OCI-LY1 (cell line): ENCODE data around the gene PSENEN.

ENCODE experiments used
- H2AFZ ChIP-seq: fragments of 200-600 bp; sonication (generic), shearing (Covaris generic); 2 replicates; pipeline ENCODE4 v1.6.0; 2014; ENCODE audit warnings: antibody characterized with exemption, mild to moderate bottlenecking, low read length
- H3F3A ChIP-seq: fragments of 200-600 bp; sonication (generic), shearing (Covaris generic); 2 replicates; pipeline ENCODE4 v1.6.0; 2014; ENCODE audit warnings: mild to moderate bottlenecking, antibody characterized with exemption, low read length, moderate library complexity; ENCODE audit not compliant: insufficient read depth
- H3K27ac ChIP-seq: fragments of 200-600 bp; sonication (generic); 2 replicates; pipeline ENCODE4 v1.5.1; 2014; ENCODE audit warnings: low read length, mixed run types, mild to moderate bottlenecking, low read depth; ENCODE audit not compliant: poor library complexity, severe bottlenecking
- H3K27me3 ChIP-seq: fragments of 200-600 bp; sonication (generic); 2 replicates; pipeline ENCODE4 v1.6.0; 2014; ENCODE audit warnings: antibody characterized with exemption, mild to moderate bottlenecking, low read length, moderate library complexity; ENCODE audit not compliant: insufficient read depth
- H3K36me3 ChIP-seq: fragments of 200-600 bp; sonication (generic); 2 replicates; pipeline ENCODE4 v1.6.1; 2014; ENCODE audit warnings: mild to moderate bottlenecking, antibody characterized with exemption, low read length, moderate library complexity, mixed read lengths; ENCODE audit not compliant: insufficient read depth
- H3K4me1 ChIP-seq: fragments of 200-600 bp; sonication (generic); 2 replicates; pipeline ENCODE4 v1.5.1; 2014; ENCODE audit warnings: mild to moderate bottlenecking, low read length, moderate library complexity; ENCODE audit not compliant: insufficient read depth, severe bottlenecking
- H3K4me2 ChIP-seq: fragments of 200-600 bp; sonication (generic), shearing (Covaris generic); 2 replicates; pipeline ENCODE4 v1.6.1; 2014; ENCODE audit warnings: low read length
- H3K4me3 ChIP-seq: fragments of 200-600 bp; sonication (generic); 2 replicates; pipeline ENCODE4 v1.5.1; 2014; ENCODE audit warnings: low read length, low read depth, mild to moderate bottlenecking, mixed read lengths; ENCODE audit not compliant: poor library complexity, severe bottlenecking
- H3K79me2 ChIP-seq: fragments of 200-600 bp; shearing (Covaris generic); 2 replicates; pipeline ENCODE4 v1.6.1; 2016; ENCODE audit warnings: mixed run types, low read length, mixed read lengths; ENCODE audit not compliant: insufficient read depth
- H3K9ac ChIP-seq: fragments of 200-600 bp; sonication (generic), shearing (Covaris generic); 2 replicates; pipeline ENCODE4 v1.6.1; 2014; ENCODE audit warnings: mild to moderate bottlenecking, low read length, mixed read lengths
- H3K9me2 ChIP-seq: fragments of 200-600 bp; sonication (generic), shearing (Covaris generic); 2 replicates; pipeline ENCODE4 v1.6.1; 2014; ENCODE audit warnings: low read depth, mild to moderate bottlenecking, low read length, mixed read lengths
- H3K9me3 ChIP-seq: fragments of 200-600 bp; shearing (Covaris generic); 2 replicates; pipeline ENCODE4 v1.6.1; 2014; ENCODE audit warnings: low read length, mixed read lengths
- H4K20me1 ChIP-seq: fragments of 200-600 bp; sonication (generic), shearing (Covaris generic); 2 replicates; pipeline ENCODE4 v1.6.0; 2016; ENCODE audit warnings: mild to moderate bottlenecking, low read length; ENCODE audit not compliant: insufficient read depth
- CTCF ChIP-seq: fragments of 200-600 bp; sonication (generic), shearing (Covaris generic); IDR thresholded peaks from 2 replicates; pipeline ENCODE4 v1.5.1; 2017; ENCODE audit warnings: mild to moderate bottlenecking, antibody characterized with exemption, low read length, moderate library complexity, mixed read lengths
- EZH2 ChIP-seq: fragments of 200-600 bp; sonication (generic), shearing (Covaris generic); IDR thresholded peaks from 2 replicates; pipeline ENCODE4 v1.8.0; 2017; ENCODE audit warnings: borderline replicate concordance, mixed run types, mild to moderate bottlenecking, antibody characterized with exemption, low read length, moderate library complexity, mixed read lengths

Gene PSENEN

GRCh38 chr19:35757749-35758608 lies 12.5 kb downstream of the PSENEN start, which contains the start of gene PROSER3:
TSS of gene PROSER3 (plus strand) at chr19:35758176. CDS start at chr19:35758216, 40 bp downstream.
- peak within 1 kb of the TSS; percentile 85 for H3K27ac ChIP-seq
- no peaks in the 10 kb centered on the region for H3K9me2 ChIP-seq
- H3K4me1 ChIP-seq = peaks cover 21% of the 10 kb centered on the region
- H3K4me3 ChIP-seq = peak within 1 kb of the TSS; percentile 92
- H3F3A ChIP-seq = no peaks in the 10 kb centered on the region
- no peaks in the 10 kb centered on the region for H3K79me2 ChIP-seq
- TF ChIP-seq CTCF (no peak), EZH2 (no peak)
- no peaks in the 10 kb centered on the region for H3K9me3 ChIP-seq
- peaks cover 25% of the 10 kb centered on the region for H3K36me3 ChIP-seq
- peak within 1 kb of the TSS; percentile 81 for H3K4me2 ChIP-seq
- H2AFZ ChIP-seq = no peak within 1 kb of the TSS
- peak within 1 kb of the TSS; percentile 93 for H3K9ac ChIP-seq
- no peaks in the 10 kb centered on the region for H3K27me3 ChIP-seq
- H4K20me1 ChIP-seq = no peaks in the 10 kb centered on the region

- H3K27ac ChIP-seq = no peak overlapping the region
- peak overlapping the region; percentile 92 for H3K4me3 ChIP-seq
- no peaks in the 10 kb centered on the region for H3K27me3 ChIP-seq
- H3K9me2 ChIP-seq = no peaks in the 10 kb centered on the region
- H3K36me3 ChIP-seq = peaks cover 28% of the 10 kb centered on the region
- H3K4me2 ChIP-seq = peak overlapping the region; percentile 73; the same call in 1 of the 2 replicates
- H3K9me3 ChIP-seq = no peaks in the 10 kb centered on the region
- TF ChIP-seq EZH2 = no peak
- no peak for TF ChIP-seq CTCF
- no peak overlapping the region for H2AFZ ChIP-seq
- no peaks in the 10 kb centered on the region for H4K20me1 ChIP-seq
- H3K9ac ChIP-seq = peak overlapping the region; percentile 93; the same call in 1 of the 2 replicates
- no peaks in the 10 kb centered on the region for H3F3A ChIP-seq
- peaks cover 21% of the 10 kb centered on the region for H3K4me1 ChIP-seq
- no peaks in the 10 kb centered on the region for H3K79me2 ChIP-seq
Observed at GRCh38 chr19:35759697-35760096, 14.2 kb downstream of the PSENEN start.

- H3K27me3 ChIP-seq = no peaks in the 10 kb centered on the region
- H3K9ac ChIP-seq = no peak overlapping the region
- H3K4me1 ChIP-seq = peaks cover 21% of the 10 kb centered on the region
- H3F3A ChIP-seq = no peaks in the 10 kb centered on the region
- no peak overlapping the region for H3K27ac ChIP-seq
- H3K4me3 ChIP-seq = no peak overlapping the region
- no peaks in the 10 kb centered on the region for H3K9me2 ChIP-seq
- no peak overlapping the region for H2AFZ ChIP-seq
- H3K36me3 ChIP-seq = peaks cover 35% of the 10 kb centered on the region
- H3K4me2 ChIP-seq = no peak overlapping the region
- H3K9me3 ChIP-seq = no peaks in the 10 kb centered on the region
- no peaks in the 10 kb centered on the region for H4K20me1 ChIP-seq
- no peaks in the 10 kb centered on the region for H3K79me2 ChIP-seq
- TF ChIP-seq CTCF (no peak), EZH2 (no peak)
Observed at GRCh38 chr19:35760711-35761349, 15.4 kb downstream of the PSENEN start.
